ENCODE results near the gene GAPDHS.

Gene GAPDHS
- long read RNA-seq, donor 1 = 0 reads
- long read RNA-seq, donor 2 = 0 reads
- long read RNA-seq, donor 3 = 0 reads
- long read RNA-seq, donor 4 = 0 reads
- long read RNA-seq, donor 5 = 0 reads
- long read RNA-seq, donor 6 = 0 reads
- long read RNA-seq, donor 7 = 0 reads
- long read RNA-seq, donor 8 = 0 reads

DNA sequence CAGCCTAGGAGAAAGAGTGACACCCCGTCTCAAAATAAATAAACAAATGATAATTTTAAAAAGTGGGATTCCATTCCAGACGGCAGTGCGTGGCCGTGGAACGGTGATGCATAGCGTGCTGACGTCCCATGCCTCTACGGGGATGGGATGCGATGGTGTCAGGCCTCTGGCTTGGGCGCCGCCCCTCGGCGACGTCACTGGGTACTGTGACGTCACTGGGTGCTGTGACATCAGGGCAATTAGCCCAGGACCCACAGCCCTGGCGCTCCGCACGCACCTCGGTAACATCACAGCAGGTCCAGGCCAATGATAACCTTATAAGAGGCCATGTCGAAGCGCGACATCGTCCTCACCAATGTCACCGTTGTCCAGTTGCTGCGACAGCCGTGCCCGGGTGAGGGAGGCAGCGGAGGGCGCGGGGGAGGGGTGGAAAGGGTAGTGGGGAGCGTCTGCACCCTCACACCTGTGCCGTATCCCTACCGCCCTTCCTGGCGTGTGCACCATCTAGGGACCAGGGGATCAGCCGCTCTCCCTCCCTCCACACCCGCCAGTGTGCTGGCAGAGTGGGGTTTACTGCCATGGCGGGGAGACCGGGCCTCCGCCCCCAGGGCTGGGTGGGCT, at the start of gene GAPDHS:
TSS of gene GAPDHS (plus strand) at position 256 of the 621 bp plus-strand sequence. CDS start at position 328, 72 bp downstream.
- no peak for DNase-seq

DNA sequence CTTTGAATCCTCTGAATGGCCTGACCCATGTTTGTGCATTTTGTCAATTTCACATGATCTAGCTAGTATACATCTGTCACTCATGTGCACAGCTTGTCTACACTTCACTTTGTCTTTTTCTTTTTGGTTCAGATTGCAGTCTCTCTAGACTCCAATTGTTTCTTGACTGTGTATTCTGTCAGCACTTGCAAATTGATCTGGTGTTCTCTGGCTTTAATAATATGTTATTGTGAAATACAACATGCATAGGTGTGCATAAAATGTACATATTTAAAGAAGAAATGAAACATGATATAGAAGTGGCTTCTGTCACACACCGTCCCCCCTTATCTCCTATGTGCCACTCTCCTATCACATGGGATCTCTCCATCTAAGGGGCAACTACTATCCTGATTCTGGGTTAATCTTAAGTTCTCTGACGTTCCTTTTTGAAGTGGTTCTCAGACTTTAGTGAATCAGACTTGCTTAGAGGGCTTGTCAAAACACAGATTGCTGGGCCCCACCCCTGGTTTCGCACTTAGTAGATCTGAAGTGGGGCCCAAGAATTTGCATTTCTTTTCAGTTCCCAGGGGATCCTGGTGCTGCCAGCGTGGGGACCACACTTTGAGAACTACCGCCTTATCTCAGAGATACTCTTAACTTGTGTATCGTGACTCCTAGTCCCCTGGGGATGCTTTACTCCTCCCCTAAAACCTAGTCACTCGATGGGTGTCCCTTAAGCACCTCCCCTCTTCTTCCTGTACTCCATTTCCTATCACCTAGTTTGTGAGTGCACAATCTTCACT, 48.8 kb upstream of the GAPDHS start:
- no peak for DNase-seq

GRCh38 chr19:35486268-35486708, 47.0 kb upstream of the GAPDHS start:
- DNase-seq = no peak

GRCh38 chr19:35487656-35488182, 45.5 kb upstream of the GAPDHS start:
- no peak for DNase-seq

GRCh38 chr19:35488677-35489076, 44.6 kb upstream of the GAPDHS start:
- DNase-seq = no peak

DNA sequence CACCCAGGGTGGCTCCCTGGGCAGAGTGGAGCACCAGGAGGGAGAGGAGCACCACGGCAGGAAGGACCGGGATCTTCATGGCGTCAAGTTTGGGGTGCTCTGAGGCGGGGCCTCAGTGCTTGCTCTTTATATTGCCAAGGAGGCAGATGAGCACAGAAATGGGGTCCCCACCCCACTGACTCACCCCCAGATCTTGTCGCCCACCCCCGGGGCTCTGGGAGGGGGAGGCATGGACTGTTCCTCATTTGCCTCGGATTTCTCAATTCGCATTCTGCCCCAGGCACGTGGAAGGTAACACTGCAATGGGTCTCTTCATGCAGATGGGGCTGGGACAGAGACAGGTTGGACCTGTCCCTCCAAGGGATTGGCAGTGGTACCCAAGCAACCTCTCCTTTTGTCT, 42.9 kb upstream of the GAPDHS start, which contains the start of gene KRTDAP:
TSS of gene KRTDAP (minus strand) at position 101 of the 400 bp plus-strand sequence. CDS start at position 79, 22 bp downstream.
- DNase-seq = no peak

GRCh38 chr19:35491836-35492360, 41.4 kb upstream of the GAPDHS start:
- no peak for DNase-seq

DNA sequence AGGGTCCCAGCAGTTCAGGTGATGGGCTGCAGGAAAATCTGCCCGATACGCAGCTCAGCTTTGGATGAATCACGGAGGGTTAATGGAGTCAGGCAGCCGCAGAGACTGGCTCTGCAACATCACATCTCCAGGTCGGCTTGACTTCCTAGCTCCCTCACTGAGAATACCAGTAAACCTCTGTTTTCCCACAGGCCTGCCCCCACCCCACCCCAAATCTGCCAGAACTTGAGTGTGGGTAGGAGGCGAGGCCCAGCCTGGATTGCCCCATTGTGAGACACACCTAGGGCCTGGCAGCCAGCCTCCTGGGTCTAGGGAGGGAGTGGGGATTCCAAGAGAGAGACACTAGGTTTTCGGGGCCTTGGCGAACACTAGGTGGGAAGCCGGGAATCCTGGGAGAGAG, 39.3 kb upstream of the GAPDHS start:
- no peak for DNase-seq

DNA sequence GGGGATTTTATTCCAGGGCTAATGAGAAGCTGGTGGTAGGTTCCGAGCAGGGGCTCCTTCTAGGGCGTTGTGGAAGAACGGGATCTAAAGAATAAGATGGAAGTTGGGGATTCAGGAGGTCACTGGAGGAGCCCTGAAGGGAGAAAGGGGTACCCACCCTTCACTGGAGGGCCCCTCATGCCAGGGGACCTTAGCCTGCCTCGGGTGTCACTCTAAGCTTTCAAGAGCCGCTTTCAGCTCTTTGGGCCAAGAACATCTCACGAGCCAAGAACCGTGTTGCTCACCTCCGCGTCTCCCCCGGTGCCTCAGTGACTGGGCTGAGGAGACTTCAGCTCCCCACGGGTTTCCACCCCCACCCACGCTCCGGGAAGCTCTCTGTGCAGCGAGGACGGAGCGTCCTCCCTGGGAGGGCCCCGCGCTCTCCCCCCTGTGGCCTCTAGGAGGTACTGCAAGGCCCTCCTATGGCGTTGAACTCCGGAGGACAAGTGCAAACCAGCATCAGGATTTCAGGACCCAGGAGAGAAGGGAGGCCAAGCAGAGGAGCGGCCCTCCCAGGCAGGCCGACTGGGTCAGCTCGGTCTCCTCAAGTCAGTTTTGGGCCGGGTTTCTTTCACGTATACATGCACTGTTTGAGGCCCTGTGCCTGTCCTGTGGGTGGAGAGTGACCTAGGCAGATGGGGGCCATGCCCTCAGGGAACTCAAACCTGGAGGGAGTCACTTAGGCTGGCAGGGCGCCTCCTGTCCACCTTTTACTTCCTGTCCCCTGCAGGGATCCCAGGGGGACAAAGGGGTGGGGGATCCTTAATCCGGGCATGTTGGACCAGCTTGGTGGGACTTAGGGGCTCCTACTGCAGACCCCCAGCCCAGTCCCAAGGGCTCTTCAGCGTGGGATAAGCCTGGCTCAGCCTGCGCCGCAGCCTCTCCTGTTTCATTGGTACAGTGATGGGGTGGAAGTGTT, 37.9 kb upstream of the GAPDHS start:
- DNase-seq = peak; percentile 60

GRCh38 chr19:35497406-35497805, 35.9 kb upstream of the GAPDHS start:
- no peak for DNase-seq

- no peak for DNase-seq
Observed at GRCh38 chr19:35498220-35498619, 35.0 kb upstream of the GAPDHS start.

GRCh38 chr19:35498984-35499527, 34.2 kb upstream of the GAPDHS start:
- no peak for DNase-seq

GRCh38 chr19:35500611-35501010, 32.6 kb upstream of the GAPDHS start:
- DNase-seq = no peak

DNA sequence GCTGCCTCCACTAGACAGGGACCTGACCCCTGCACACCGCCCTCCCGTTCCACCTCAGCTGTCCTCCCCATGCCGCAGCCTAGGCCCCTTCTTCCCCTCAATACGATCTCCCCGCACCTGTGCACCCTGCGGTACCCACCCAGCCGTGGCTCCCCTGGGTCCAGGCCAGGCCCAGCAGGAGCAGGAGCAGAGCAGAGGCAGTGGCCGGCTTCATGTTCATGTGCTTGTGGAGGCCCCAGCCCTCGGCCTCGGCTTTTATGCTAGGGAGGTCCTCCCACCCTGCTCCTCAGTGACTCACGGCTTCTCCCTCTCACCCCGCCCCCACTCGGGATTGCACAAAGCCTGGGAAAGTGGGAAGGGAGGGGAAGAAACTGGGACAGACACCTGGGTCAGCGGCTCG, 31.6 kb upstream of the GAPDHS start:
- no peak for DNase-seq

DNA sequence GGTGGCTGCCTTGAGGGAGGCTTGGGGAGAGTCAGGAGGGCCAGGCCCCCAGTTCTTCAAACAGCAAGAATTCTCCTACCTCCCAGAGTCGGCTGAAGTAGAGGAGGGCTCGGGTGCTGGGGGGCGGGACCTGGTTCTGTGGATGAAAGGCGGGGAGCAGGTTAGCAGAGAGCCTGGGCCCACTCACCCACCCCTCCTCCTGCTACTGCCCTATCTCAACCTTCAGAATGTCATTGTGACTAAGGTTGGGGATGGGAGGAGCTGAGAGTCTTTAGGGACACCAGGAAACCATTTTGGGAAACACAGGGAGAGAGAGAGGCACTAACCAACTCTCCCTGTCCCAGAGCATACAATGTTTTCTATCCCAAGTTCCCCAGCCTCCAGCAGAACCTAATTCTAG, 30.5 kb upstream of the GAPDHS start:
- DNase-seq = no peak

- DNase-seq = no peak
Observed at GRCh38 chr19:35506011-35506410, 27.2 kb upstream of the GAPDHS start.

- DNase-seq = no peak
Observed at GRCh38 chr19:35507561-35507960, 25.7 kb upstream of the GAPDHS start.

DNA sequence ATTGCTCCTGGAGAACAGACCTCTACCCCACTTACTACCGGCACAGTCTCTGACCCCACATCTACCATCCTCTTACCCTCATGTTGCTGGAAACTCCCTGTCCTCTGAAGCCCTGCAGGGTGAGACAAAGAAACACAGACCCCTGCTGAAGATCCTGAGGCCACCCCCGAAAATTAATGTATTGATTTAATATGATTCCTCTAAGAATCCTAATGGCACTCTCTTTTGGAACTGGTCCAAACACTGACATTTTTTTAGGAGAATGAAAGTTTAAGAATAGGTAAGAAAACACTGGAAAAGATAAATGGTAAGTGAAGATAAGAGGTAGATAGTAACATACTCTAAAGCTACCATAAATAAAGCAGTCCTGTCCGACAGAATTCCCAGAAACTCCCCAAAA, 25.1 kb upstream of the GAPDHS start:
- no peak for DNase-seq

DNA sequence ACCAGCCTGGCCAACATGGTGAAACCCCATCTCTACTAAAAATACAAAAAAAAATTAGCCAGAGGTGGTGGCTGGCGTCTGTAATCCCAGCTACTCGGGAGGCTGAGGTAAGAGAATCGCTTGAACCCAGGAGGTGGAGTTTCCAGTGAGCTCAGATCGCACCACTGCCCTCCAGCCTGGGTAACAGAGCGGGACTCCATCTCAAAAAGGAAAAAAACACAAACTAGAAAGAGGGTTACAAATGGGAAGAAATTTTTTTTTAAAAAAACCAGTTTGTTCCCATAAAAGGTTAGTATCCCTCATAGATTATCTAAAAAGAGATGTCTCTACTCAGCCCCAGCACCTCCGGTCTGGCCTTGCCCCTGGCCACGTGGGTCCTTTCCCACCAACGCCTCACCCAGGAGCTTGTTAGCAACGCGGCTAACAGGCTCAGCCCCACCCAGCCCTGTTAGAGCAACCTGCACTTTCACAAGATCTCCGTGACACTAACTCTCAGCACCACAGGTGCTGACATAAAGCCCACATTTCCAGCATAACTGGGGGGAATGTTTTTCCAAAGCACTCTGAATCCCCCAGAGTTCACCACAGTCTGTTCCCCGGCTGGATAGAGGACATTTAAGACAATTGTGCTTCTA, 24.1 kb upstream of the GAPDHS start:
- peak; percentile 52 for DNase-seq

GRCh38 chr19:35509861-35510625, 23.2 kb upstream of the GAPDHS start:
- peak; percentile 88 for DNase-seq
